GM19239 (cell line): ENCODE data around the gene MIER3.

Experiments
- DNase-seq: peaks from one replicate; pipeline ENCODE4 v3.0.0; 2011; ENCODE audit warnings: low spot score; ENCODE audit not compliant: insufficient read length
- FAIRE-seq: peaks from 2 replicates; lab custom pipeline; 2011; peaks lifted over from hg19 to GRCh38; lab: Jason Lieb, UNC

Gene MIER3

DNA sequence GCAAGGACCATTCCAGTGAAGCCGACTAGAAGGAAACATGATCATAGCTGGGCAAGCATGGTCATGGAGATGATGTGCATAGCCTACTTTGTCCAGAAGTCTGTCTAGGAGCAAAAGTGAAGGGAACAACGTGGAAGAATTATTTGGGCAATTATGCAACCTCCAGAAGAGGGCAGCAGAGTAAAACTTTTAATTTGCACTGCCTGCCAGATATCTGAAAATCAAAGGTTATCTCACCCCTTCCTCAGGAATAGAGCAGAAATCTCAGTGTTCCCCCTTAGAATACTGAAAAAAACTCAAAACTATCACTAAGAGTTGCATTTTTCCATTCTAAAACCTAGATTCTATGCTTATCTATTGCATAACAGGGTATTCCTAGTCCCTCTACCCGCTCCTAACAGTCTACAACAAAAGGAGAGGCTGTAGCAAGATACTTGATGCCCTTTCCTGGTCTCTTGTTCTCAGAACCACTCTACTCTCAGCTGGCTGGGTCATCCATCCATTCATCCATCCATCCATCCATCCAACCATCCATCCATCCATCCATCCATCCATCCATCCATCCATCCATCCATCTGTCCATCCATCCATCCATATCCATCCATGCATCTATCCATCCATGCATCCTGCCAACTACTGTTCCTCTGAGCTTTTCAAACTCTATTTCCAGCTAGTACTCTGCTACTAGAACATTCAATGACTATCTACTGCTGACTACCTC lies 50.9 kb downstream of the MIER3 start:
- DNase-seq (no peak), FAIRE-seq (peak; percentile 92)

DNA sequence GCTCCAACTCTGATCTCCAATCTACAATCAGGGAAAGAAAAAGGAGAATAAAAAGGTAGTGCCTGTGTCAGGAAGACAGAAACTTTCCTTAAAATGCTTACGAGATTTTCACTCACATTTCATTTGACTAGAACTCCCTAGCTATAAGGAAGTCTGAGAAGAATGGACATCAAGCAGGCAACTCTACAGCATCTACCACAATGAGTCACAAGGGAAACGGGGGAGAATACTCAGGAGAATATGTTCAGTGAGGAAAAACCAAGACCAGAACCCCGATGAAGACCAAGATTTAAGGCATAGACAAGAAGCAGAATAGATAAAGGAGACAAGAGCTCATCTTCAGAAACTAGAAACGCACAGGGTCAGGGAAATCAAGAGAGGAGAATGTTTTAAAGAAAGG lies 51.5 kb downstream of the MIER3 start:
- no peak for FAIRE-seq
- DNase-seq: no peak

DNA sequence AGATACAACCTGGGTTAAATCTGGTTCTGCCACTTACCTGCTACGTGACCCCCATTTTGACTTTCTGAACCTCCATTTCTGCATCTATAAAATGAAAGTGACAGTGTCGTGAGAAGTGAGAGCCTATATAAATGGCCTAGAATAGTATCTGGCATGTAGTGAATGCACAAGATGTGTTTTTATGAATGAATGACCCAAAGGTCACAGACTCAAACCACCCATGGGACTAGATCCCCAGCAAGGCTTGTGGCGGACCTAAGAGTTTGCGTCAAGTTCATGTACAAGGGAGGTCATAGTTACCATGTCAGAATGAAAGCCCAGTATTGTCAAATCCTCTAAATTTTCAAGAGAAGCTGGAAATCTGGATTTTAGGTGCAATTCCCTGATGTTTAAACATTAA lies 53.7 kb downstream of the MIER3 start:
- FAIRE-seq: no peak
- no peak for DNase-seq

DNA sequence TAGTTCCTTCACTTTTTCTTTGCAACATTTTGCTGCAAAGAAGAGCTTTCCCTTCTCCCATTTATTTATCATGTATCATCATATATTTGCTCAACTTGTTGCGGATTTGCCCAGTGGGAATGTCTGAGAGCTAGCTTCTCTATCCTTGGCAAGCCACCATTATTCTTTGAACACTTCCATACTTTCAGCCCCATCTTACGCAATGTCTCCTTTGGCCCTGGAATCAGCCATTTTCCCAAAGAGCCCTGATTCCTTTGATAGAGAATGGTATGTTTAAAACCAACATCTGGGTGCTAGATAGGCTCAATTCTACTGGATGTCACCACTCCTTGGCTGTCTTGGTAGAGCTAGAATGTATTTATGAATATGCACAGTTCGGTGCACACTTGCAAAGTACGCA lies 55.2 kb downstream of the MIER3 start:
- no peak for DNase-seq
- no peak for FAIRE-seq

- FAIRE-seq: no peak
- no peak for DNase-seq
These were observed 58.5 kb downstream of the MIER3 start for GRCh38 chr5:56893251-56893951.

GRCh38 chr5:56881571-56881970 lies 70.4 kb downstream of the MIER3 start:
- DNase-seq (no peak), FAIRE-seq (no peak)

GRCh38 chr5:56876327-56876726 lies 75.6 kb downstream of the MIER3 start:
- FAIRE-seq (no peak), DNase-seq (no peak)

GRCh38 chr5:56873056-56873455 lies 78.9 kb downstream of the MIER3 start:
- FAIRE-seq (peak; percentile 4), DNase-seq (no peak)

DNA sequence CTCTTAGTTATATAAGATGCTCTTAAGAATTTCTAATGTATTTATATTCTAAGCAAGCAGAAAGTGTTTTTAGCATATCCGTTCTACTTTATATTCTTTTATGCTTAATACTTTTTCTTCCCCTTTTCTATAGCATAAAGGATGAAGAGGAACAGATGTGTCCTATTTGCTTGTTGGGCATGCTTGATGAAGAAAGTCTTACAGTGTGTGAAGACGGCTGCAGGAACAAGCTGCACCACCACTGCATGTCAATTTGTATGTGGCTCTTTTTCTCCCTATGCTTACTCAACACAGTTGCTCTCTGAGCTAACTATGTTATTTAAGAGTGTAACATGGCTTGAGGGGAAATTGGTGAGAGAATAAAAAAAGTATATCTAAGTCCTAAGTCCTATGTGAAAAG lies 80.1 kb downstream of the MIER3 start:
- DNase-seq (no peak), FAIRE-seq (no peak)
